HTERT RPE-1 (cell line): ENCODE results near the gene GTF3C5.
"Not testable (repeated sequence)": the region's sequence is repeated elsewhere in the genome, so short reads cannot be mapped to it uniquely, and the experiment has no call there.

Experiments
- in situ Hi-C: fragments of 300-500 bp; cut with MboI; formaldehyde crosslinking; loops from 4 replicates; pipeline ENCODE4 v1.14.3; 2020; ENCODE audit warnings: low sequenced_read_pairs

Gene GTF3C5

GRCh38 chr9:133087429-133088145 is 56.8 kb downstream of the GTF3C5 start:
- in situ Hi-C loops, result no loop called here

GRCh38 chr9:133088146-133088750 is 57.5 kb downstream of the GTF3C5 start:
- in situ Hi-C loops, result no loop called here

- in situ Hi-C loops, result no loop called here
These were observed 58.0 kb downstream of the GTF3C5 start for GRCh38 chr9:133088756-133089155.

GRCh38 chr9:133089271-133089671 is 58.5 kb downstream of the GTF3C5 start:
- in situ Hi-C loops, result no loop called here

DNA sequence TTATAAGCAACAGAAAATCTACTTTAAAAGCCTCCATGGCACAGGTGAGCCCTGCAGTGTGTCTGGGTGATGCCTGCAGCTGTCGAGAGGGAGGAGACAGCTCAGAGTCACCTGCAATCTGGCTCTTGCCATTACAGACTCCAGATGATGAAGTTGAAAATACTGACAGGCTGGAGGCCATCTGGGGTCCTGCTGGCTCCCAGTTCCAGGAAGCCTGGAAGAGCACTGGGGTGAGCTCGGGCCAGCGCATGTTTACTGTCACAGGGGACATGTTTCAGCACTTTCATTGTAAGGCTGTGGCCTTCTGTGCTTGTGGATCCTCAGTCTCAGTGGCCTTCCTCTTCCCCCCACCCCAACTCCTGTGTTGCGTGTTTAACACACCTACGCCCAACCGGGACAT is 59.4 kb downstream of the GTF3C5 start:
- in situ Hi-C loops, result no loop called here

DNA sequence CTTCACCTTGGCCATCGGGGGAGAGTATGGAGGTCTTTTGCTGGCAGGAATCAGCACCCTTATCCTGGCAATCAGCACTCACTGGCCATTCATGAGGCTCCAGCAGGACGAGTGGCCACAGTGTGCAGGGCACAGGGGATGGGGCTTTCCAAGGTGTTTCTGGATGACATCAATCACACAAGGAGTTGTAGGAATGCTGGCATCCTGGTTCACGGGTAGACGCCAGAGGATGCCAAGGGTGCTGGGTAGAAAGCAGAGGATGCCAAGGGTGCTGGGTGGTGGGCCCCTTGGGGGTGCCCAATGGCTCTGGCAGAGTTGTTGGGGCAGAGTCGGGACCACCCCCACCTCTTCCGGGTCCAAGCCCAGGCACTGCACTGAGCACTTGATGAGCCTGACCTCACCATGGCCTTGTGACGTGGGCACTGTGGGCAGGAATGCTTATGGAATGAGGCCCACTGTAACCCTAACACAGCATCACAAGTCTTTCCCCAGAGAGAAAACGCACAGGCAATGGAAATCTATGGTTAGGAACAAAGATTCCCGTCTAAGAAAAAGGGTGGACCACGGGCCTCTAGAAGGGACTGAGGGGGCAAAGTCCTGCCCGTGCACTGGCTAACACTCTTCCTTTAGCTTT is 60.1 kb downstream of the GTF3C5 start:
- in situ Hi-C loops, result no loop called here

- in situ Hi-C loops, result not testable (repeated sequence)
These were observed 63.6 kb downstream of the GTF3C5 start for GRCh38 chr9:133094351-133094750.

- in situ Hi-C loops, result no loop called here
These were observed 64.1 kb downstream of the GTF3C5 start for GRCh38 chr9:133094842-133095393.

DNA sequence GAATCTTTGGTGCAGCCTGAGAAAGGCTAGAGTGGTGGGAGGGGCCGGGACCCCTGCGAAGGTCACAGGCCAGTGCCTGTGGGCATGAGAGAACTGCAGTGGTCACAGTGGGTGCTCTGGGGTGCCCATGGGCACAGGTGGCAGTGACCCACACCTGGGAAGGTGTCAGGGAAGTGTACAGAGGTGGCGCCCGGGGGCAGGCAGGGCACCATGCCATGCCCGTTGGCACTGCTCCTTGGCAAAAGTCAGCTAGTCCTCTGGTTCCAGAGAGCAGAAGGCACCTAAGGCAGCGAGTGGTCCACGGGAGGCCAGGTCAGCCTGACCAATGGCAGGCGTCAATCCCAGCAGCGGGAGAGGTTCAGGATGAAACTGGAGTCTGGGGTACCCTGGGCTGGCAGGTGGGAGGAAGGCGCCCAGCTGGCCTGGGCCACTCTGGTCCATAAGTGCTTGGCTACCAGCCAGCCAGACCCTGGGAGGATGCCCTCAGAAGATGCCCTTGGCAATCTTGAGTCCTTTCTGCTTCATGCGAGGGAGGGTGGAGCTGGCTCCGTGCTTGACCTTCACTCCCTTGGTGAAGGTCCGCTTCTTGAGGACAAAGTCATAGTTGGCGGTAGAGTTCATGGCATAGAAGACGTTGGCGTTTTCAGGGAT is 67.4 kb downstream of the GTF3C5 start:
- in situ Hi-C loops, result no loop called here

DNA sequence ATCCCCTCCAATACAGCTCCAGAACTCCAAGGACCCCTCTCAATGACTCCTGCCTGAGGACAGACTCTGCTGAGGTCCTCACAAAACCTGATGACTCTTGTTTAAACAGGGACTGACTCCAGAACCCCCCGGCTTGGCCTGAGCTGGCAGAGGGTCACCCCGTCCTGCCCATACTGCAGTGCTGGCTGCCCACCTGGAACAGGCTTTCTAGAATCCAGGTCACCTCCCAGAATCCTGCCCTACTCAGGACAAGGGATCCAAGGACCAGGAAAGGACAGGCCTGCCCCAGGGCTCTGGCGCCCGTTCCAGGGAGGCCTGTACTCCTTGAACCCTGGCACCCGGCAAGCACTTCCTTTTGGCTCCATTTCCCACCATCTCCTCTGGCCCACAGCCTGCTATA is 68.1 kb downstream of the GTF3C5 start:
- in situ Hi-C loops, result no loop called here

DNA sequence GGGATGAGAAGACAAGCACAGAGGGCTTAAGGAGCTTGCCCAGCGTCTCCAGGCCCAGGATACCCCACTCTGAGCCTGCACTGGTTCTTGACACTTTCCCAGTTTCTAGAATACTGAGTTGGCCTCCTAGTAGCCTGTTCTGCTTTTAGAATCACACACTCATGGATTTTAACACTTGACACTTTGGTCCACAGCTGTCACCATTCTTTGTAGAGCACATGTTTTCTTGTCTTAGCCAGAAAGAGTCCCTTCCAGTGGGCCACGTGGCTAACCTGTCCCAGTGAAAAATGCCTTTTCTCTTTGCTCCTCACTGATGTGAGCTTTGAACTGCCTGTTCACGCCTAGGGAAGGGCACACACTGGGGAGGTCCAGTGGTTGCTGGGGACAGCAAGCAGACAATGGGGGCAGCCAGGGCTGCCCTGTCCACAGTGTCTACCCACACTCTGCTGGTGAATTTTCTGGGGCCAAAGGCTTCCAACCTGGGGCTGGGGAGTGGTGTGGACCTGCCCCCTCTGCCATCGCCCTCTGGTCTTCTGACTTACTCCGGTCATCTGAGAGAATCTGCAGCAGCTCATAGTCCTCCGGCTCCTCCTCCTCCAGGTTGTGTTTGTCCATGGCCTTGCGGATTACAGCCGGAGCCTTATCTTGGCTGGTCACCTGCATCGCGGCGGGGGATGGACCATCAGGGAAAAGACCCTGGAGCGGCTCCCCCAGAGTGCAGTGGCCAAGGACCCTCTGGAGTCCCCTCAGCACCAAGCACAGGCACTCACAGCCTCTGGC is 69.1 kb downstream of the GTF3C5 start:
- in situ Hi-C loops, result no loop called here

- in situ Hi-C loops, result no loop called here
These were observed 69.9 kb downstream of the GTF3C5 start for GRCh38 chr9:133100506-133101355.

DNA sequence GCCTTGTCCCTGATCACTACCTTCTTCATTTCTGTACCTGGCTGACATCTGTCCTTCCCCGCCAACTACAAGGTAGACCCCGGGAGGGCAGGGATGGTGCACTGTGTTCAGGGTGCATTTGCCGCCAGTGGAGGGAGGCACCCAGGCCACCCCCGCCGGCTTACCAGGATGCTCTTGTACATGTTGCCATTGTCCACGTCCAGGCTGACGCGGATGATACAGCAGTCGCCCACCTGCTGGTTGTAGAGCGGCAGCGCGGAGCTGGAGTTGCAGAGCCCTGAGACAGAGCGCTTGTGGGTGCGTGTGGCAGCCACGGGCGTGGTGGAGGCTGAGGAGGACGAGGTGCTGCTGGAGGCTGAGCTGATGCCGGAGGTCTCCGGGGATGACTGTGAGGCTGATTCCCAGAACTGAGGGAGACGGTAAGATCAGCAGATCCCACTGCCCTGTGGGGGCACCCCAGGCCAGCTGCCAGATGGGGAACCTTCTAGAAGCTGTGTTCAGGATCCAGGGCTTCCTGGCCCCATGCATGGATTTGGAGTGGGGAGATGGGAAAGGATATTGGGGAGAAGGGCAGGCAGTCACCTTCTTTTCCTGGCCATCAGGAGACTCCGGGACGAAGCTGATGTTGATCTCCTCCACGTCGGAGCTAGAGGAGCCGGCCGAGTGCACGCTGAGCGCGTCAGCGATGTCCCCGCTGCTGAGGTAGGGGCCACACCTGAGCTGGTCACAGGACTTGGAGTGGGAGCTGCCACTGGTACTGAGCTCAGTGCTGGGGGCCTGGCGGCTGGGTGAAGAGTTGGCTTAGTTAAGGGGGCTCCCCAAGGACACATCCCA is 70.8 kb downstream of the GTF3C5 start:
- in situ Hi-C loops, result no loop called here

GRCh38 chr9:133102190-133103021 is 71.6 kb downstream of the GTF3C5 start:
- in situ Hi-C loops, result no loop called here

DNA sequence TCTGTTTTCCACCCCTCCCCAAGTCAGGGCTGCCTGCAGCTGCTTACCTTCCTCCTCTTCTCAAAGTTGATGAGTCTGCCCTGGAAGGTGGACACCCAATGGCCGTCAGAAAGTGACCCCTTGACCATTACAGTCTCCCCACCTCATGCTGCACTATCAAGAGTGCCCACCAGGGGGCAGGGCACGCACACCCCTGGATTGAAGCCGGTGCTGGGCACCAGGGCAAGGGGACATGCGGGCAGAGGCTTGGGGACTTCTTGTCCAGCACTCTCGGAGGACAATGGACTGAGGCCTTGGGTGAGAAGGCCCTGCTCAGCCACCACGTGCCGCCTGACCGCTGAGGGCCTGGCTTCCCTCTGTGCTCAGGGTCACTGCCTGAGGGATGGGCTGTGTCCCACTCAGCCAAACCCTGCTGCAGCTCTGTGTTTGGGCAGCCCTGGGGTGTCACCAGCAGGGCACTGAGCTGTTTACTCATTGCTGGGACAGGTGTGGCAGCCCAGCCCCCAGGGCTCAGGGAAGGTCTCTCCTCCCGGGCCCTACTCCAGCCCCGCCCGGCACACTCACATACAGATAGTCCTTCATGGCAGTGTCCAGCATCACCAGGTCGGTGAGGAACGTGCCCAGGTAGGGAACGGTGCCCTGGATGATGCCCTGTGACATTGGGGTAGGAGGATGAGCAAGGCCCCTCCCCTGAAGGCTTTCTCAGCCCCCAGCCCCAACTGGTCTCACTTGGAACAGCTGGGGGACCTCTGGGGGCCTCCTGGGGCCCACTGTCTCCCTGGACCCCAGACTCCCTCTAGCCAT is 72.6 kb downstream of the GTF3C5 start:
- in situ Hi-C loops, result no loop called here

DNA sequence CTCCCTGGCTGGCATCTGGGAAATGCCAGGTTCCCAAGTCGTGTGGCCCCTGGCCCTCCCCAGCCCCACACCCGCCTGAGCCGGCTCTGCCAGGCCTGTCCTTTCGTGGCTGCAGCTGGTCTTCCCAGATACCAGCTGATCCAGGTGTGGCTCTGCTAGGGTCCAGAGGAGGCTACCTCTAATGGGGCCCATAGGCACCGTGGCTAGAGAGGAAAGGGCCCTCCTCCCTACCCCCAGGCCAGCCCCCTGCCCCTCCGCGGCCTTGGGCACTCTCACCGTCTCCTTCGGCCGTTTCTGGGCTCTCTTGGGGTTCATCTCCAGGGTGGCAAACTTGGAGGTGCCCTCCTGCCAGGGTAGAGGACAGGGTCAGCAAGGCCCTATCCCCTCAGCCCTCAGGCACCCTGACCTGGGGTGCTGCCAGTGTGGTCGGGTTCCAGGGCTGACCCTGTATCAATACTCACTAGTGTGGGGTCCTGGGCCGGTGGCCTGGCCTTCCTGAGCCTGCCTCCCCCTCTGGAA is 73.2 kb downstream of the GTF3C5 start:
- in situ Hi-C loops, result no loop called here
